Left ventricle myocardium inferior (tissue), 1 donor: Measurements from ENCODE around the gene PCDH15. TPM values are rescaled to one million over a fixed set of nuclear protein-coding genes. Genes with fewer than 3 reads are reported as not detected.

Experiments used
- DNase-seq: peaks from one replicate; pipeline ENCODE4 v3.0.0-alpha.2; 2020
- H3K27ac ChIP-seq: fragments of 200-600 bp; replicated peaks from 2 replicates; pipeline ENCODE4 v1.8.0; 2021
- H3K27me3 ChIP-seq: fragments of 200-600 bp; 2 replicates; pipeline ENCODE4 v1.8.0; 2021; ENCODE audit warnings: low read depth
- H3K36me3 ChIP-seq: fragments of 200-600 bp; 2 replicates; pipeline ENCODE4 v1.8.0; 2021
- H3K4me1 ChIP-seq: fragments of 200-600 bp; 2 replicates; pipeline ENCODE4 v1.8.0; 2021
- H3K4me3 ChIP-seq: fragments of 200-600 bp; 2 replicates; pipeline ENCODE4 v1.8.0; 2021; ENCODE audit warnings: mild to moderate bottlenecking, moderate library complexity
- H3K9me3 ChIP-seq: fragments of 200-600 bp; replicated peaks from 2 replicates; pipeline ENCODE4 v1.8.0; 2021
- intact Hi-C: fragments of 100-400 bp; cut with micrococcal nuclease; formaldehyde crosslinking; loops from one replicate; pipeline ENCODE4 v1.11.0; 2022
- total RNA-seq: library from RNA; stranded (reverse); fragmentation: NEBNext Ultra II Directional; extraction: Animal tissue kit (Norgen Biotek cat#: 25700); gene quantifications from one replicate; pipeline ENCODE4 v1.2.1, GENCODE V29; 2021
- TF ChIP-seq, protein P1 (sequence below): fragments of 200-600 bp; IDR thresholded peaks from 2 replicates; pipeline ENCODE4 v1.8.0; 2021; ENCODE audit warnings: antibody characterized with exemption, mild to moderate bottlenecking, borderline replicate concordance
- donor health status: DM: no; HTN: yes; CAD: no; lungs with severe emphysema.

Gene PCDH15
- total RNA-seq, 1 donor from 2014 or later, result 0.19 TPM

- H3K27me3 ChIP-seq, result no peaks in the 10 kb centered on the region
- no peak overlapping the region for H3K27ac ChIP-seq
- TF ChIP-seq, protein P1, sequence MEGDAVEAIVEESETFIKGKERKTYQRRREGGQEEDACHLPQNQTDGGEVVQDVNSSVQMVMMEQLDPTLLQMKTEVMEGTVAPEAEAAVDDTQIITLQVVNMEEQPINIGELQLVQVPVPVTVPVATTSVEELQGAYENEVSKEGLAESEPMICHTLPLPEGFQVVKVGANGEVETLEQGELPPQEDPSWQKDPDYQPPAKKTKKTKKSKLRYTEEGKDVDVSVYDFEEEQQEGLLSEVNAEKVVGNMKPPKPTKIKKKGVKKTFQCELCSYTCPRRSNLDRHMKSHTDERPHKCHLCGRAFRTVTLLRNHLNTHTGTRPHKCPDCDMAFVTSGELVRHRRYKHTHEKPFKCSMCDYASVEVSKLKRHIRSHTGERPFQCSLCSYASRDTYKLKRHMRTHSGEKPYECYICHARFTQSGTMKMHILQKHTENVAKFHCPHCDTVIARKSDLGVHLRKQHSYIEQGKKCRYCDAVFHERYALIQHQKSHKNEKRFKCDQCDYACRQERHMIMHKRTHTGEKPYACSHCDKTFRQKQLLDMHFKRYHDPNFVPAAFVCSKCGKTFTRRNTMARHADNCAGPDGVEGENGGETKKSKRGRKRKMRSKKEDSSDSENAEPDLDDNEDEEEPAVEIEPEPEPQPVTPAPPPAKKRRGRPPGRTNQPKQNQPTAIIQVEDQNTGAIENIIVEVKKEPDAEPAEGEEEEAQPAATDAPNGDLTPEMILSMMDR, result no peak
- H3K4me3 ChIP-seq, result no peak overlapping the region
- DNase-seq, result no peak
- H3K36me3 ChIP-seq, result no peaks in the 10 kb centered on the region
- intact Hi-C loops, result no loop called here
- no peaks in the 10 kb centered on the region for H3K9me3 ChIP-seq
- no peaks in the 10 kb centered on the region for H3K4me1 ChIP-seq
Measured at GRCh38 chr10:54576541-54576940, 224.5 kb downstream of the PCDH15 start.

DNA sequence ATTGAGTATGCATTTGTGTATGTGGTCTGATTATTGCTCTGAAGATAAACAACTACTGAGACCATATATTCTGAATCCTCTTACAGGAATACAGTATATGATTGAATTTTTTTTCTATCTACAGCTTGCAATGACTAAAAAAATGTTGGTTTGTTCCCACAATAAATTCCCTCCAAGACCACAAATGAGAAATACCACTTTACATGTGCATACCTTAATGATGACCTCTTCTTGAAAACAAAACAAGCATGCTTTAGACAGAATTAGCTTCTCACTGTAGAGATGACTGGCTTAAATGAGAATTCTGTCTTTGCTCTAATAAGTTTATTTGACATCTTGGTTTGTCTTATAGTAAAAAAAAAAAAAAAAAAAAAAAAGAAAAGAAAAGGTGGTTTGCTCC, 241.5 kb downstream of the PCDH15 start:
- TF ChIP-seq, protein P1, result no peak
- intact Hi-C loops, result no loop called here
- Histone ChIP-seq H3K27me3 (no peaks in the 10 kb centered on the region), H3K4me1 (no peaks in the 10 kb centered on the region), H3K36me3 (no peaks in the 10 kb centered on the region), H3K4me3 (no peak overlapping the region), H3K9me3 (no peaks in the 10 kb centered on the region), H3K27ac (no peak overlapping the region)
- no peak for DNase-seq

DNA sequence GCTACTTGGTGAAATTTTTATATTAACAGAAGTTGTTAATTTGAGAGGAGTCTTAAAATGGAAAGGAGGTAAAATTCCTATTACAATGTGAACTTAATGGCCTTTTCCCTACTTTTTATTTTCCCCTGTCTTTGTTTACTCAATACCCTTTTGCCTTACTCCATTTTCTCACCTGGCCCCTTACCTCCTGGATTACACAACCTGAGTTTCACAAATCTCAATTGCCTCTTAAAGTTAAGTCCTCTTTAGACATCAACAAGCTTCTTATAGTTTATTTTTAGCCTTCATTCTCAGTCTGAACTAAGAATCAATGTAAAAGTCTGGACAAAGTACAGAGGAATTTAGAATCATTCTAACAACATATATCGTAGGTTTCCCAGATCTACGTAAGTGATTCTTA, 247.0 kb downstream of the PCDH15 start:
- H3K27ac ChIP-seq, result no peak overlapping the region
- DNase-seq, result no peak
- intact Hi-C loops, result no loop called here
- TF ChIP-seq, protein P1, result no peak
- H3K4me1 ChIP-seq, result no peaks in the 10 kb centered on the region
- H3K36me3 ChIP-seq, result no peaks in the 10 kb centered on the region
- H3K4me3 ChIP-seq, result no peak overlapping the region
- no peaks in the 10 kb centered on the region for H3K9me3 ChIP-seq
- H3K27me3 ChIP-seq, result no peaks in the 10 kb centered on the region

GRCh38 chr10:54550016-54550415, 251.0 kb downstream of the PCDH15 start:
- no peak overlapping the region for H3K4me3 ChIP-seq
- no peaks in the 10 kb centered on the region for H3K36me3 ChIP-seq
- H3K9me3 ChIP-seq, result no peaks in the 10 kb centered on the region
- no peaks in the 10 kb centered on the region for H3K27me3 ChIP-seq
- no peaks in the 10 kb centered on the region for H3K4me1 ChIP-seq
- intact Hi-C loops, result no loop called here
- H3K27ac ChIP-seq, result no peak overlapping the region
- TF ChIP-seq, protein P1, result no peak
- DNase-seq, result no peak

DNA sequence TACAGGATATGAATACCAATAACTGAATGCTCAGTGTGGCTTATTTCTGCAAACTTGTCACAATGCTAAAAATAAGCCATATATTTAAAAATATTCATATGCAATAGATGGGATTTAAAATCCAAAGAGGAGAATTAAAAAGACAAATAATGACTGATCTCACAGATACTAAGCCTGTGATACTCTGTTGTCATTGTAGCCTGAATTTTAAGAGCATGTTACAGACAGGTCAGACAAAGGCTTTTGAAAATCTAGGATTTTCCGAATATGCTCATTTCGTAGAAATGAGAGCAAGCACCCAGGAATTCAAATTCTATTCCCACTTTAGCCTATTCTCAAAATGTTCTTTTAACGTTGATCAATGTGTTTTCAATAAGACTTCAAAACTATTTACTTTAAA, 269.7 kb downstream of the PCDH15 start:
- H3K27me3 ChIP-seq, result no peaks in the 10 kb centered on the region
- H3K4me3 ChIP-seq, result no peak overlapping the region
- H3K27ac ChIP-seq, result no peak overlapping the region
- no peaks in the 10 kb centered on the region for H3K36me3 ChIP-seq
- DNase-seq, result no peak
- TF ChIP-seq, protein P1, result no peak
- H3K4me1 ChIP-seq, result no peaks in the 10 kb centered on the region
- no peaks in the 10 kb centered on the region for H3K9me3 ChIP-seq
- intact Hi-C loops, result no loop called here

DNA sequence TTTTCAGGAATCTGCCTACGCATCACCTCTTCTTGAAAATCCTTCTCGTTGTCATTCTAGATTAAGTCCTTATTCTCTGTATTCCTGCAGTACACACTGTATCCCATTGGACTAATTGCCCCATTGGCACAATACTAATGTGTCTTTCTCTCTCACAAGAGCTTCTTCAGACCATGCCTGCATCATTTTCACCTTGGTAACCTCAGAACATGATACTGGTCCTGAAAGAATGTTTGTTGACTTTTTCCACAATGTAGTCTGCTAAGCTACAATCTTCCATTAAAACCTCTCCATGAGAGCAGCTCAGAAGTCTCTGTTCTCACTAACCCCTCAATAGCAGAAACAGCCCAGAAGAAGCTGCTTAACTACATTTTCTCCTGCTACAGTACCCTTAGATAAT, 270.7 kb downstream of the PCDH15 start:
- intact Hi-C loops, result no loop called here
- Histone ChIP-seq H3K4me3 (no peak overlapping the region), H3K36me3 (no peaks in the 10 kb centered on the region), H3K27ac (no peak overlapping the region), H3K9me3 (no peaks in the 10 kb centered on the region), H3K4me1 (no peaks in the 10 kb centered on the region), H3K27me3 (no peaks in the 10 kb centered on the region)
- TF ChIP-seq, protein P1, result no peak
- DNase-seq, result no peak
